OCI-LY3 (cell line): ENCODE measurements around the gene INAFM2.
A peak's percentile ranks its signal among the peaks of the same experiment; 100 is the strongest.

Experiments used
- H2AFZ ChIP-seq: fragments of 200-600, 300-600 bp; shearing (Covaris generic); 2 replicates; pipeline ENCODE4 v1.6.0; 2014; ENCODE audit warnings: antibody characterized with exemption, low read depth, low read length
- H3K27ac ChIP-seq: fragments of 200-600, 300-600 bp; sonication (generic); 2 replicates; pipeline ENCODE4 v1.5.1; 2014; ENCODE audit warnings: mild to moderate bottlenecking, low read length, moderate library complexity, mixed read lengths
- H3K27me3 ChIP-seq: fragments of 200-600, 300-600 bp; sonication (generic); 2 replicates; pipeline ENCODE4 v1.6.1; 2014; ENCODE audit warnings: low read depth, low read length, mixed read lengths
- H3K36me3 ChIP-seq: fragments of 200-600, 300-600 bp; sonication (generic); replicated peaks from 2 replicates; pipeline ENCODE3; 2014; ENCODE audit warnings: low read depth, low read length, mixed read lengths
- H3K4me1 ChIP-seq: fragments of 300-600, 200-600 bp; sonication (generic); 2 replicates; pipeline ENCODE4 v1.6.1; 2014; ENCODE audit warnings: low read length, mixed read lengths
- H3K4me2 ChIP-seq: fragments of 200-600, 300-600 bp; sonication (generic); 2 replicates; pipeline ENCODE4 v1.6.1; 2014; ENCODE audit warnings: low read length, mixed read lengths
- H3K4me3 ChIP-seq: fragments of 300-600, 200-600 bp; sonication (generic); 2 replicates; pipeline ENCODE4 v1.5.1; 2014; ENCODE audit warnings: antibody characterized with exemption, mild to moderate bottlenecking, low read length, moderate library complexity
- H3K79me2 ChIP-seq: fragments of 300-600, 200-600 bp; shearing (Covaris generic); 2 replicates; pipeline ENCODE4 v1.6.1; 2014; ENCODE audit warnings: mild to moderate bottlenecking, low read length, mixed read lengths
- H3K9ac ChIP-seq: fragments of 300-600, 200-600 bp; shearing (Covaris generic); 2 replicates; pipeline ENCODE4 v1.6.0; 2014; ENCODE audit warnings: mild to moderate bottlenecking, low read length, moderate library complexity
- H3K9me3 ChIP-seq: fragments of 200-600, 300-600 bp; shearing (Covaris generic); 2 replicates; pipeline ENCODE4 v1.6.1; 2014; ENCODE audit warnings: low read length, mixed read lengths; ENCODE audit not compliant: insufficient read depth
- H4K20me1 ChIP-seq: fragments of 200-600, 300-600 bp; sonication (generic); 2 replicates; pipeline ENCODE4 v1.6.1; 2016; ENCODE audit warnings: low read length, mixed read lengths; ENCODE audit not compliant: insufficient read depth
- CTCF ChIP-seq: fragments of 200-600, 300-600 bp; sonication (generic); IDR thresholded peaks from 2 replicates; pipeline ENCODE4 v1.5.1; 2014; ENCODE audit warnings: antibody characterized with exemption, low read length, low read depth
- EZH2phosphoT487 ChIP-seq: fragments of 200-600 bp; shearing (Covaris generic); IDR thresholded peaks from 2 replicates; pipeline ENCODE4 v1.6.1; 2018; ENCODE audit warnings: antibody characterized with exemption, mixed run types, low read depth

INAFM2 gene

DNA sequence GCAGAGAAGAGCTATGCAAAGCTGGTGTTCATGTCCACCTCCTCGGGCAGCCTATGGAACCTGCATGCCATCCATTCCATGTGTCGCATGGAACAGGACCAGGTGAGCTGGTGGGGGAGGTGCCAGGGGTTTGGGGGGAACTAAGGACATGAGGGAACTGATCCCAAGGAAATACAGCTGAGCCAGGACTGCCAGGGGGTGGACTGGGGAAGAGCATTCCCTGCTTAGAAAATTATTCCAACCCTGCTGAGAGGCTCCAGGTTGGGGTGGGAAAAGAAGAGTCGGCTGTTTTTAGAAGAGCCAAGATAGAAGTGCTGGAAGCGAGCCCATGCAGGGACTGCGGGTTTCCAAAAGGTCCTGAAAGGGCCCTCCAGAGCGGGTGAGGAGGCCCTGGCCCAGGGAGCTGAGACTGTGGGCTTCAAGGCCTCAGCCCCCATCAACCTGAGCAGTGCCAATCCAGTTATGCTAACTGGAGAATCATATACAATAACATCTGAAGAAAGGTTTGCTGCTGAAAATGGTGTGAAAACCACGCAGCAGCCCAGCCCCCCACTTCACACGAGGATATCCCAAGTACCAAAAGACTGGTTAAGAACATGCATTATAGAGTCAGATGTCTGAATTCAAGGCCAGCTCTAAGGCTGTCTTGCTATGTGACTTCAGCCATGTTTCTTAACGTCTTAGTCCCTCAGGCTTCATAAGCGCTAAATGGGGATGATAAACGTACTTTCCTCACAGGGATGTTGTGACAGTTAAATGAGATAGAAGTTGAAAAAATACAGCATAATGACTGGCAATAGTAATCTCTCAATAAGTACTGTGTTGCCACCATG, 42.3 kb downstream of the INAFM2 start:
- H3K9me3 ChIP-seq, result no peaks in the 10 kb centered on the region
- H3K36me3 ChIP-seq, result no peaks in the 10 kb centered on the region
- no peak overlapping the region for H2AFZ ChIP-seq
- H3K27me3 ChIP-seq, result no peaks in the 10 kb centered on the region; the same call in 1 of the 2 replicates
- H3K4me1 ChIP-seq, result peaks cover 22% of the 10 kb centered on the region
- no peak for TF ChIP-seq CTCF
- no peak for TF ChIP-seq EZH2phosphoT487
- 0 out of 2 replicates have a peak, but pooled peaks cover 5% of the 10 kb centered on the region for H4K20me1 ChIP-seq
- H3K4me2 ChIP-seq, result no peak overlapping the region
- H3K9ac ChIP-seq, result no peak overlapping the region
- no peak overlapping the region for H3K4me3 ChIP-seq
- H3K27ac ChIP-seq, result no peak overlapping the region
- no peaks in the 10 kb centered on the region for H3K79me2 ChIP-seq

GRCh38 chr15:40366457-40367370, 43.2 kb downstream of the INAFM2 start:
- H3K9me3 ChIP-seq, result no peaks in the 10 kb centered on the region
- no peak overlapping the region for H3K27ac ChIP-seq
- no peaks in the 10 kb centered on the region for H3K79me2 ChIP-seq
- H3K4me2 ChIP-seq, result peak overlapping the region; percentile 78
- H3K4me3 ChIP-seq, result peak overlapping the region; percentile 88
- no peak for TF ChIP-seq CTCF
- TF ChIP-seq EZH2phosphoT487, result no peak
- peaks cover 21% of the 10 kb centered on the region for H3K4me1 ChIP-seq
- H3K27me3 ChIP-seq, result peaks cover 5% of the 10 kb centered on the region; the same call in 1 of the 2 replicates
- H2AFZ ChIP-seq, result no peak overlapping the region
- H3K36me3 ChIP-seq, result no peaks in the 10 kb centered on the region
- no peaks in the 10 kb centered on the region for H4K20me1 ChIP-seq
- peak overlapping the region; percentile 76; the same call in 1 of the 2 replicates for H3K9ac ChIP-seq

DNA sequence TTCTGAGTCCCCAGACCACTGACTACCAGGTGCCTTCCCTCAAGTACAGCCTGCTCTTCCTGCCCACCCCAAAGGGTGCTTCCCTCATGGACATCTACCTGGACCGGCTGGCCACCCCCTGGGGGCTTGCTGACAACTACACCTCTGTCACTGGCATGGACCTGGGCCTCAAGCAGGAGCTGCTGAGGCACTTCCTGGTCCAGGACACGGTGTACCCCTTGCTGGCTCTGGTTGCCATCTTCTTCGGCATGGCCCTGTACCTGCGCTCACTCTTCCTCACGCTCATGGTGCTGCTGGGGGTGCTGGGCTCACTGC, 43.8 kb downstream of the INAFM2 start:
- TF ChIP-seq CTCF (no peak), EZH2phosphoT487 (no peak)
- Histone ChIP-seq H4K20me1 (no peaks in the 10 kb centered on the region), H3K4me1 (peaks cover 20% of the 10 kb centered on the region), H3K9ac (peak overlapping the region; percentile 76), H2AFZ (peak overlapping the region; percentile 64; the same call in 1 of the 2 replicates), H3K27me3 (peaks cover 10% of the 10 kb centered on the region; the same call in 1 of the 2 replicates), H3K36me3 (no peaks in the 10 kb centered on the region), H3K4me3 (peak overlapping the region; percentile 88), H3K27ac (no peak overlapping the region), H3K4me2 (peak overlapping the region; percentile 78), H3K79me2 (no peaks in the 10 kb centered on the region), H3K9me3 (no peaks in the 10 kb centered on the region)
